Skeletal muscle satellite cell (primary cell): ENCODE data around the gene RANBP3L. TPM values are rescaled to one million over a fixed set of nuclear protein-coding genes. Genes with fewer than 3 reads are reported as not detected.
"Not testable (repeated sequence)": the region's sequence is repeated elsewhere in the genome, so short reads cannot be mapped to it uniquely, and the experiment has no call there.

Experiments used
- H3K27me3 ChIP-seq: 2 replicates; pipeline ENCODE4 v1.7.0; 2013; ENCODE audit warnings: low read length; ENCODE audit not compliant: control insufficient read depth, insufficient read depth
- H3K36me3 ChIP-seq: 2 replicates; pipeline ENCODE4 v1.7.0; 2013; ENCODE audit warnings: mild to moderate bottlenecking, control low read depth, low read length; ENCODE audit not compliant: insufficient read depth
- H3K4me1 ChIP-seq: 2 replicates; pipeline ENCODE4 v1.7.0; 2013; ENCODE audit warnings: low read length; ENCODE audit not compliant: control insufficient read depth, insufficient read depth
- H3K4me2 ChIP-seq: 2 replicates; pipeline ENCODE4 v1.7.0; 2013; ENCODE audit warnings: mild to moderate bottlenecking, low read length
- H3K4me3 ChIP-seq: 2 replicates; pipeline ENCODE4 v1.7.0; 2013; ENCODE audit warnings: low read length
- H3K9ac ChIP-seq: 2 replicates; pipeline ENCODE4 v1.7.0; 2013; ENCODE audit warnings: mild to moderate bottlenecking, low read depth, low read length, moderate library complexity
- H3K9me3 ChIP-seq: replicated peaks from 2 replicates; pipeline ENCODE4 v1.7.0; 2013; ENCODE audit warnings: mild to moderate bottlenecking, control low read depth, low read length
- total RNA-seq: library from RNA; depleted of rRNA; stranded (reverse); fragments of >200 nt; gene quantifications from 2 replicates; pipeline ENCODE4 v1.2.3, GENCODE V29; 2012; rRNA removed

RANBP3L gene, protein sequence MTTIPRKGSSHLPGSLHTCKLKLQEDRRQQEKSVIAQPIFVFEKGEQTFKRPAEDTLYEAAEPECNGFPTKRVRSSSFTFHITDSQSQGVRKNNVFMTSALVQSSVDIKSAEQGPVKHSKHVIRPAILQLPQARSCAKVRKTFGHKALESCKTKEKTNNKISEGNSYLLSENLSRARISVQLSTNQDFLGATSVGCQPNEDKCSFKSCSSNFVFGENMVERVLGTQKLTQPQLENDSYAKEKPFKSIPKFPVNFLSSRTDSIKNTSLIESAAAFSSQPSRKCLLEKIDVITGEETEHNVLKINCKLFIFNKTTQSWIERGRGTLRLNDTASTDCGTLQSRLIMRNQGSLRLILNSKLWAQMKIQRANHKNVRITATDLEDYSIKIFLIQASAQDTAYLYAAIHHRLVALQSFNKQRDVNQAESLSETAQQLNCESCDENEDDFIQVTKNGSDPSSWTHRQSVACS
- 0.22 and 0.25 TPM in 2 replicates for total RNA-seq

DNA sequence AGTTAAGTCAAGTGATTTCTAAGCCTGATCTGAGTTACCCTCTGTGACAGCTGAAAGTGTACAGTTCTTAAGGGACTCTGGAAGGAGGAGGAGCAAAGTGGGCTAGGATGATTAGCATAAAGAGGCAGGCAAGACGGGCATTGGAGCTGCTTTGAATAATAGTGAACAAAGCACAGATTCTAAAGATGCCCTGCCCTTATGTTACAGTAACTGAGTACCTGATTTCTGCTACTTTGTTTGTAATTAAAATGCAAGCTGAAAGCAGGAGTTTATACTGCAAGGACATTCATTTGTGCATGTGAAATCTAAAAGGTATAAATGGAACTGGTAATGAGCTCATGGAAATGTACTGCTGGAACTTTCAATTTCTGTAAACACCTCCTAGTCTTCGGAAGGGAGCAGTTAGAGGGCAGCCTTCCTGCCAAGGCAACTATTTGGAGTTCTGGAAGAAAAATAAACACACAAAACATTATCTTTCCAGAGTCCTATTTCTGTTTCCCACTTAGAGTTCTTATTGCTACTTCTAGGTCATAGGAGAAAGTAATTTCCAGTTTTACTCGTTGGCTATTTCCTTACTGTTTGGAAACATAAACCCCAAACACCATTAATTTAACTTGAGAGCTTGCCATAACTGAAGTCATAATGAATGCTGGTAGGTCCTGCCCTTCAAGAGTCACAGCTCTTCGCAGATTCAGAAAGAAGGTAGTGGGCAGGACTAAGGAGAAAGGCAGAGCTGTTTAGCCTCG is at the start of gene RANBP3L:
TSS of gene RANBP3L (minus strand) at position 45 of the 746 bp plus-strand sequence. CDS start 486 bp downstream, outside the sequence.
- Histone ChIP-seq H3K27me3 (no peaks in the 10 kb centered on the region), H3K36me3 (no peaks in the 10 kb centered on the region), H3K4me1 (peaks cover 29% of the 10 kb centered on the region), H3K4me3 (peak within 1 kb of the TSS; percentile 41), H3K4me2 (peak within 1 kb of the TSS; percentile 70), H3K9ac (no peak within 1 kb of the TSS), H3K9me3 (no peaks in the 10 kb centered on the region)

DNA sequence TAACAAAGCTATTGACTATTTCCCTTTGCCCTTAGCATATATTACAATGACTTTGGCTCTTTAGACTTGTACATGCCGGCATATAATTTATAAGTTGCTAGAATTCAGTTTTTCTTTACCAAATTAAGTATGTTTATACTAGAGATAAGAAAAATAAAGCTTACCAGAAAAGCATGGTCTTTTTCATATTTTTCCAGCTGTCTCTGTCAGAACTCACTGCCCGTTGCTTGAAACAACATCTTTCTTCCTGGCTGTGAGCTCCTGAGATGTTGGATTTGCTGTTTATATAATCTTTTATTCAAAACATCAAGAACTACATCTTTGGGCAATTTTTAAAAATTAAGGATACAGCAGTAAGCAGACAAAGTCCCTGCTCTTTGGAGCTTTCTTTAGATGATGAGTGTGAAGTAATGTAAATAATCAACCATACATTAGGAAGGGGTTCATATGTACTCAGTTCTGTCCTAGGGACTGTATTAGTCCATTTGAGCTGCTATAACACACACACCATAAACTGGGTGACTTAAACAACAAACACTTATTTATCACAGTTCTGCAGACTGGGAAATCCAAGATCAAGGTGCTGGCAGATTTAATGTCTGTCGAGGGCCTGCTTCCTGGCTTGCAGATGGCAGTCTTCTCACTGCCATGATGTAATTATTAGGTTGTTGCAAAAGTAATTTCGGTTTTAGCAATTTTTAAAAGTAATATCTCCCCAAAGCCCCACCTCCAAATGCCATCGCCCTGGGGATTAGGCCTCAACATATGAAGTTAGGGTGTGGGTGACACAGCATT is 45.4 kb upstream of the RANBP3L start:
- no peak overlapping the region for H3K4me3 ChIP-seq
- H3K27me3 ChIP-seq = no peaks in the 10 kb centered on the region
- H3K36me3 ChIP-seq = no peaks in the 10 kb centered on the region
- H3K9me3 ChIP-seq = no peaks in the 10 kb centered on the region
- peaks cover 6% of the 10 kb centered on the region for H3K4me1 ChIP-seq
- H3K4me2 ChIP-seq = no peak overlapping the region
- no peak overlapping the region for H3K9ac ChIP-seq

DNA sequence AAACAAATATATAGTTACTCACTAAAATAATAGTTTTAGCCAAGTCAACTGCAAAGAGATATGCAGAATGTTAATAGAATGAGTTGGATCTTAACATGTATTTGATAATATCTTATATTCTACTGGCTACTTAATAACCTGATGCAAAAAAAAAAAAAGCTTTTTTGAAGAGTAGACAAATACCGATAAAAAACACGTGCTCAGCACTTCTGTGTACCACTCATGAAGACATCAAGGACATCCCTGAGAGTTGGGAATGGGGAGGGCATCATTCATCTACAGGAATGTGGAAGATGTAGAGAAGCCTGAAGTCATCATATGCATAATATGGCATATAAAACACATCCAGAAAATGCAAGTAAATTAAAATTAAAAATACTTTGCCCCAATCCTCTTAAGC is 43.2 kb upstream of the RANBP3L start:
- H3K4me1 ChIP-seq = peaks cover 6% of the 10 kb centered on the region
- H3K27me3 ChIP-seq = no peaks in the 10 kb centered on the region
- H3K4me3 ChIP-seq = no peak overlapping the region
- no peak overlapping the region for H3K4me2 ChIP-seq
- H3K9me3 ChIP-seq = no peaks in the 10 kb centered on the region
- no peaks in the 10 kb centered on the region for H3K36me3 ChIP-seq
- H3K9ac ChIP-seq = no peak overlapping the region

DNA sequence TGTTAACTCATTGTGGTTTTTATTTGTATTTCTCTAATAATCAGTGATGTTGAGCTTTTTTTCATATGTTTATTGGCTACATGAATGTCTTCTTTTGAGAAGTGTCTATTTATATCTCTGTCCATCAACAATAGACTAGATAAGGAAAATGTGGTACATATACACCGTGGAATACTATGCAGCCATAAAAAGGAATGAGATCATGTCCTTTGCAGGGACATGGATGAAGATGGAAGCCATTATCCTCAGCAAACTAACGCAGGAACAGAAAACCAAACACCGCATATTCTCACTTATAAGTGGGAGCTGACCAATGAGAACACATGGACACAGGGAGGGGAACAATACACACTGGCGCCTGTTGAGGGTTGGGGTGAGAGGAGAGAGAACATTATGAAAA is 40.0 kb upstream of the RANBP3L start:
- H3K27me3 ChIP-seq, H3K9me3 ChIP-seq, H3K4me3 ChIP-seq, H3K36me3 ChIP-seq, H3K4me2 ChIP-seq, H3K9ac ChIP-seq, H3K4me1 ChIP-seq: not testable (repeated sequence)

DNA sequence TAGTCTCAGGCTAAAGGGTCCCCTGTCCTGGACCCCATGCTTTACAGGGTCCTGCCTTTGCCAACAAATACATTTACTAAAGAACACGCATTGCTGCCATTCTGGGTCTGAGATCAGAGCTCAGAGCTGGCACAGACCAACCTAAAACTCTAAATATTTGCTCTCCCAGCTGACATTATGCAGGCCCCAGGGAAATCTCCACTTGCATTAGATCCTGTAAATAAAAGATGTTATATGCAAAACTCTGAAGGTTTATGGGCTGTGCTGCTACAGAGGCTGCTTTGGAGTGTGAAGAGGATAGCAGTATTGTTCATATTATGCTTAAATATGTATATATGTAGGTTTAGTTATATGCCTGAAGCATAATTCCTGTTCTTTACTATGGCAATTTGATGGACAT is 35.9 kb upstream of the RANBP3L start:
- no peaks in the 10 kb centered on the region for H3K4me1 ChIP-seq
- no peak overlapping the region for H3K9ac ChIP-seq
- H3K36me3 ChIP-seq = no peaks in the 10 kb centered on the region
- H3K4me2 ChIP-seq = no peak overlapping the region
- no peaks in the 10 kb centered on the region for H3K9me3 ChIP-seq
- H3K27me3 ChIP-seq = peaks cover 8% of the 10 kb centered on the region
- no peak overlapping the region for H3K4me3 ChIP-seq

DNA sequence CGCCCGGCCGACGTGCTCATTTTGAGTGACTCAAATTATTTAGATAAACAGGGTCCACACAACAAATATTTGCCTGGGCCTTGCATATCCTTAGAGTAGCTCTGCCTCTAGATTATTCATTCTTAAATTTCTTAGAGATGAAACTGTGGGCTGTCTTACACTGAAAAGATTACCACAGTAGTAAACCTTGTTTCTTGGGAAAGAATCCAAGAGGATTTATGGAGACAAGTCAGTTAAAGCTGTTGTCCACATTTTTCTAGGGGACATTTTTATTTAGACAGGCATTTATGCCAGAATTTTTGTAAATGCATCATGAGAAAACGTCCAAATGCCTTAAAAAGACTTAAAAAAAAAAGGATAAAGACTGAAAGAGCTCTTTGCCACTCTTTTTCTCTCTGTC is 32.6 kb upstream of the RANBP3L start:
- Histone ChIP-seq H3K4me2 (no peak overlapping the region), H3K27me3 (peaks cover 6% of the 10 kb centered on the region), H3K4me1 (no peaks in the 10 kb centered on the region), H3K36me3 (no peaks in the 10 kb centered on the region), H3K9ac (no peak overlapping the region), H3K9me3 (no peaks in the 10 kb centered on the region), H3K4me3 (no peak overlapping the region)

DNA sequence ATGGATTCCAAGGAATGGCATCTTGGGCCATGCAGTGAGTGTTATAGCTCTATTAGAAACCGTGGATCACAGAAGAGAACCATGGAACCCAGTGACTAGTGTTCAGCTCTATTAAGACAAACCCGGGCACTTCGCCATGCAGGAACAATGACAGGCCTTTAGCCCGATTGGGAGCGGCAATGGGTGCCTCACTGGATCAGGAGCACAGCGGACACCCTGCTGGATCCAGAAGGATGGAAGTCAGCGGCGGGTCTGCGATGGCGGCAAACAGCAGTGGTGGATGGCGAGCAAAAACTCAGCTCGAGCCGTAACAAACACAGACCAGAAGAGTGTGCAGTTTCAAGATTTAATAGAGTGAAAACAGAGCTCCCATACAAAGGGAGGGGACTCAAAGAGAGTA is 31.0 kb upstream of the RANBP3L start:
- not testable (repeated sequence) for H3K9me3 ChIP-seq, H3K9ac ChIP-seq, H3K4me1 ChIP-seq, H3K4me2 ChIP-seq, H3K27me3 ChIP-seq, H3K36me3 ChIP-seq, H3K4me3 ChIP-seq

DNA sequence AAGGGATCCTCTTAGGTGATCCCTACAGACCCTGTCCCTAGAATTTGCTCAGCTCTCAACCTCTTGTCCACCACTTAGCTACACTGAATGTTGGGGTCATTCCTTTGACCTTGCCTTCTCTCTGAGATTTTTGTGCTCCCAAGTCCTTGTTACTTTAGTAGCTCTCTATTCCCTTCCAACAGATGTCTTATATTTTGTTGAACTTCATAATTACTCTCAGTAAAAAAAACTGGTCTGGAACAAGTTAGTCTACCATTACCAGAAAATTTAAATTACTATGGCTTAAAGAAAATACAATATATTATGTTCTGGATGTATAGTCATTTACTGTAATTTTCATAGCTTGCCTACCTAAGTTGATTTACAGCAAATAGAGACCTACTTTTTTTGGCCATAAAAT is 23.5 kb upstream of the RANBP3L start:
- no peak overlapping the region for H3K9ac ChIP-seq
- H3K4me1 ChIP-seq = no peaks in the 10 kb centered on the region
- no peaks in the 10 kb centered on the region for H3K9me3 ChIP-seq
- H3K4me3 ChIP-seq = no peak overlapping the region
- H3K4me2 ChIP-seq = no peak overlapping the region
- no peaks in the 10 kb centered on the region for H3K27me3 ChIP-seq
- H3K36me3 ChIP-seq = no peaks in the 10 kb centered on the region

DNA sequence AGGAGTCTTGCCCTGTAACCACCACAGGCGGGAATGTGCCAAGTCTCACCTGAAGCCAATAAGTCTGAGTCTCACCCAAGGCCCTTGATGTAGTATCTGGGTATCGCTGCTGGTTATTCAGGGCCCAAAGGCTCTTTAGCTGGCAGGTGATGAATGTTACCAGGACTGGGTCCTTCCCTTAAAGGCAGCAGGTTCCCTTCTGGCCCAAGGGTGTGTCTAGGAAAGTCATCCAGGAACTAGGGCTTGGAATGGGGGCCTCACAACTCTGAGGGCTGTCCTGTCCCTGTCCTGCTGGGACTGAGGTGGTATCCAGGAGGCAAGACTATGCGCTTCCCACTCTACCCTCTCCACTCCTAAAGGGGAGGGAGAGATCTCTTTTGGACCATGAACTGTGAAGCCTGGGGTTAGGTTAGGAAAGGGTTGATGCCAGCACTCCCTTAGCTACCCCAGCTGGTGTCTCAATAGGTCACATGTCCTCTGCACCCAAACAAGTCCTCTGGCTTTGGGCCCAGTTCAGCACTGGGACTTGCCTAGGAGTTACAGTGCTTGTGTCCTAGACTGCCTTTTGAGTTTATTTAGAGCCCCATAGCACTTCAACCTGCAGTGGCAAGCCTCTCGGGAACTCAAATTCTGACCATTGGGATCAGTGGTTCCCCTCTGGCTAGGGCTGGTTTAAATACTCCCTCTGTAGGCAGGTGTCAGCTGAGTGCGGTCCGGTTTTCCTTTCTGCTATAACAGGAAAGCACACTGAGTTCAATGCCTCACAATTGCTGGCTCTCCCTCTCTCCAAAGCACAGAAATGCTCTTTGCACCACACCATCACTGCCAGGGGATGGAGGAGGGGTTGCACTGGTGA is 22.5 kb upstream of the RANBP3L start:
- no peak overlapping the region for H3K4me3 ChIP-seq
- no peaks in the 10 kb centered on the region for H3K36me3 ChIP-seq
- no peak overlapping the region for H3K4me2 ChIP-seq
- no peaks in the 10 kb centered on the region for H3K9me3 ChIP-seq
- H3K4me1 ChIP-seq = no peaks in the 10 kb centered on the region
- H3K27me3 ChIP-seq = no peaks in the 10 kb centered on the region
- no peak overlapping the region for H3K9ac ChIP-seq

DNA sequence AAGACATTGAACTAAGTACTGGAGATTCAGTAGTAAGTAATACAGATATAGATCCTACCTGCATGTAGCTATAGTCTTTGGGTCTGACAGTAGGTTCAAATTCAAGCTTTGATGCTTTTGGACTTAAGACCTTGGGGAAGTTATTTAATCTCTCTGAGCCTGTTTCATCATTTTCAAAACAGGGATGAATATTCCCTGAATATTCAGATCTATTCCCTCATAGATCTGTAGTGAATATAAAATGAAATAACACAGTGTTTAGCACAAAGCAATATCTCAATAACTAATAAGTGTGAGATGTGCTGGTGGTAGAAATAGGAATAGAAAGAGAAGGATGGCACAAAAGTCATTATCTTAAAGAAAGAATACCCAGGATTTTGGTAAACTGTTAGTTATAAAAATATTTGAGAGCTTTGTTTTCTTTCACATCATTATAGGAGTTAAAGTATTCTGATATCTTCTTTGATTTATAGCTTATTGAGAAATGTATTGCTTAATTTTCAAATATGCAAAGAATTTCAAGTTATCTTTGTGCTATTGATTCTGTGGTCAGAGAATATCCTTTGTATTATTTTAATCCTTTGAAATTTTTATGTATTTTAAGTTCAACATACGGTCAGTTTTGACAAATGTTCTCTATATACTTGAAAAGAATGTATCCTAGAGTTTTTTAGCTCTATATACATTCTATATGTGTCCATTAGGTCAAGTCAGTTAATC is 11.4 kb upstream of the RANBP3L start:
- H3K9ac ChIP-seq = no peak overlapping the region
- H3K36me3 ChIP-seq = no peaks in the 10 kb centered on the region
- no peaks in the 10 kb centered on the region for H3K9me3 ChIP-seq
- no peaks in the 10 kb centered on the region for H3K27me3 ChIP-seq
- H3K4me1 ChIP-seq = no peaks in the 10 kb centered on the region
- H3K4me2 ChIP-seq = no peak overlapping the region
- no peak overlapping the region for H3K4me3 ChIP-seq
